ENCODE measurements around the gene MARCHF11.

The MARCHF11 gene

GRCh38 chr5:16128944-16129343 is 50.6 kb downstream of the MARCHF11 start:
- DNase-seq, result no peak

GRCh38 chr5:16127865-16128544 is 51.6 kb downstream of the MARCHF11 start:
- no peak for DNase-seq

GRCh38 chr5:16120579-16120978 is 59.0 kb downstream of the MARCHF11 start:
- no peak for DNase-seq

GRCh38 chr5:16119790-16120189 is 59.8 kb downstream of the MARCHF11 start:
- DNase-seq, result no peak

- no peak for DNase-seq
These were observed 64.5 kb downstream of the MARCHF11 start for GRCh38 chr5:16115140-16115539.

GRCh38 chr5:16108418-16108817 is 71.2 kb downstream of the MARCHF11 start:
- DNase-seq, result no peak

- DNase-seq, result no peak
These were observed 74.6 kb downstream of the MARCHF11 start for GRCh38 chr5:16104961-16105360.

- DNase-seq, result no peak
These were observed 84.0 kb downstream of the MARCHF11 start for GRCh38 chr5:16095612-16096011.

- no peak for DNase-seq
These were observed 89.3 kb downstream of the MARCHF11 start for GRCh38 chr5:16090270-16090669.

GRCh38 chr5:16082982-16083381 is 96.6 kb downstream of the MARCHF11 start:
- no peak for DNase-seq

GRCh38 chr5:16082053-16082452 is 97.5 kb downstream of the MARCHF11 start:
- no peak for DNase-seq

- no peak for DNase-seq
These were observed 98.1 kb downstream of the MARCHF11 start for GRCh38 chr5:16081376-16081955.

GRCh38 chr5:16076657-16077056 is 102.9 kb downstream of the MARCHF11 start:
- no peak for DNase-seq

GRCh38 chr5:16074358-16074757 is 105.2 kb downstream of the MARCHF11 start:
- no peak for DNase-seq

GRCh38 chr5:16072616-16073015 is 107.0 kb downstream of the MARCHF11 start:
- no peak for DNase-seq

- no peak for DNase-seq
These were observed 112.2 kb downstream of the MARCHF11 start for GRCh38 chr5:16067415-16067814.

GRCh38 chr5:16066810-16067209 is 112.8 kb downstream of the MARCHF11 start:
- DNase-seq, result no peak

- no peak for DNase-seq
These were observed 113.3 kb downstream of the MARCHF11 start for GRCh38 chr5:16066320-16066719.

GRCh38 chr5:16065831-16066230 is 113.8 kb downstream of the MARCHF11 start:
- no peak for DNase-seq

- DNase-seq, result no peak
These were observed 115.3 kb downstream of the MARCHF11 start for GRCh38 chr5:16064135-16064893.

GRCh38 chr5:16061163-16061562 is 118.4 kb downstream of the MARCHF11 start:
- no peak for DNase-seq

GRCh38 chr5:16057277-16057676 is 122.3 kb downstream of the MARCHF11 start:
- peak; percentile 22 to 56 for DNase-seq

- DNase-seq, result no peak
These were observed 128.3 kb downstream of the MARCHF11 start for GRCh38 chr5:16051246-16051755.

GRCh38 chr5:16050414-16050813 is 129.2 kb downstream of the MARCHF11 start:
- no peak for DNase-seq

Data from SW 1271 (cell line).